Endothelial cell of umbilical vein (primary cell): ENCODE results near the gene AKR1C2. TPM values are rescaled to one million over a fixed set of nuclear protein-coding genes. Genes with fewer than 3 reads are reported as not detected.

ENCODE experiments used
- BruUV-seq: library from RNA; stranded (reverse); fragments of 400-500 nt; replicated peaks from 2 replicates; lab custom pipeline; 2021; lab: Mats Ljungman, UMichigan
- CTCF ChIA-PET: fragments of 300-600, 350-600 bp; sonication (Branson Sonifier 250); formaldehyde crosslinking; loops from one replicate; lab custom pipeline; 2021; ENCODE audit warnings: antibody characterized with exemption, inconsistent platforms; lab: Charles Lee
- POLR2A ChIA-PET: fragments of 300-600, 350-600 bp; sonication (Branson Sonifier 250); formaldehyde crosslinking; loops from one replicate; lab custom pipeline; 2021; ENCODE audit warnings: antibody characterized with exemption, inconsistent platforms; lab: Charles Lee
- DNase-seq: peaks from one replicate; pipeline ENCODE4 v3.0.0-alpha.2; 2011; ENCODE audit warnings: low read depth, low spot score
- FAIRE-seq: peaks from 2 replicates; lab custom pipeline; 2011; peaks lifted over from hg19 to GRCh38; lab: Jason Lieb, UNC
- H2AFZ ChIP-seq: 2 replicates; pipeline ENCODE4 v1.6.0; 2012; ENCODE audit warnings: low read depth, low read length, control low read depth, inconsistent platforms
- H3K27ac ChIP-seq: 2 replicates; pipeline ENCODE4 v1.5.1; 2011; ENCODE audit warnings: low read depth, mild to moderate bottlenecking, control low read depth, low read length, moderate library complexity; ENCODE audit not compliant: insufficient read depth
- H3K27me3 ChIP-seq, 2 experiments: 2 replicates each; pipeline versions ENCODE4 v1.6.0 to v1.6.1; 2011; ENCODE audit warnings: low read length in 2 of 2, mixed read lengths in 1 of 2; ENCODE audit not compliant: control insufficient read depth in 2 of 2, insufficient read depth in 2 of 2
- H3K36me3 ChIP-seq, 2 experiments: 2 replicates in 1 of 2; 3 replicates in 1 of 2; pipeline ENCODE4 v1.5.1; 2011; ENCODE audit warnings: low read length in 2 of 2, mild to moderate bottlenecking in 1 of 2, moderate library complexity in 1 of 2; ENCODE audit not compliant: control insufficient read depth in 2 of 2, insufficient read depth in 2 of 2; ENCODE audit errors: extremely low read depth in 1 of 2
- H3K4me1 ChIP-seq: 3 replicates; pipeline ENCODE4 v1.5.1; 2011; ENCODE audit warnings: mild to moderate bottlenecking, low read length; ENCODE audit not compliant: control insufficient read depth, insufficient read depth; ENCODE audit errors: extremely low read depth
- H3K4me2 ChIP-seq: 2 replicates; pipeline ENCODE4 v1.6.1; 2011; ENCODE audit warnings: low read length, control low read depth, mixed read lengths; ENCODE audit not compliant: insufficient read depth
- H3K4me3 ChIP-seq, 3 experiments: fragments of 200-600 bp in 1 of 3; sonication (generic), shearing (Covaris generic) in 1 of 3; replicated peaks in 1 of 3; 2 replicates each; pipeline ENCODE4 v1.5.1; 2011 to 2016; ENCODE audit warnings: control low read depth in 3 of 3, low read length in 3 of 3, mild to moderate bottlenecking in 2 of 3, inconsistent platforms in 1 of 3, low read depth in 1 of 3, moderate library complexity in 1 of 3; ENCODE audit not compliant: insufficient read depth in 1 of 3
- H3K79me2 ChIP-seq: 2 replicates; pipeline ENCODE4 v1.6.0; 2012; ENCODE audit warnings: low read length, inconsistent platforms; ENCODE audit not compliant: control insufficient read depth, insufficient read depth
- H3K9ac ChIP-seq: replicated peaks from 2 replicates; pipeline ENCODE3; 2011; ENCODE audit warnings: low read length, control low read depth; ENCODE audit not compliant: insufficient read depth; ENCODE audit errors: extremely low read depth
- H3K9me1 ChIP-seq: replicated peaks from 3 replicates; pipeline ENCODE4 v1.6.0; 2011; ENCODE audit warnings: mild to moderate bottlenecking, low read length; ENCODE audit not compliant: control insufficient read depth, insufficient read depth; ENCODE audit errors: extremely low read depth
- H3K9me3 ChIP-seq: replicated peaks from 2 replicates; pipeline ENCODE4 v1.5.1; 2012; ENCODE audit warnings: low read length, inconsistent platforms; ENCODE audit not compliant: control insufficient read depth, insufficient read depth
- H4K20me1 ChIP-seq: replicated peaks from 2 replicates; pipeline ENCODE3; 2011; ENCODE audit warnings: mild to moderate bottlenecking, low read length; ENCODE audit not compliant: control insufficient read depth, insufficient read depth; ENCODE audit errors: extremely low read depth
- EZH2 ChIP-seq: IDR thresholded peaks from 2 replicates; pipeline ENCODE4 v1.6.1; 2012; ENCODE audit warnings: borderline replicate concordance, low read depth, mild to moderate bottlenecking, moderate library complexity, low read length, inconsistent platforms; ENCODE audit not compliant: severe bottlenecking
- FOS ChIP-seq: IDR thresholded peaks from 2 replicates; pipeline ENCODE4 v1.6.1; 2011; ENCODE audit warnings: mild to moderate bottlenecking, low read length, moderate library complexity, borderline replicate concordance; ENCODE audit not compliant: insufficient read depth
- GATA2 ChIP-seq: IDR thresholded peaks from 2 replicates; pipeline ENCODE4 v1.7.0; 2011; ENCODE audit warnings: low read depth, mild to moderate bottlenecking, moderate library complexity, mixed read lengths, low read length; ENCODE audit not compliant: insufficient read length, insufficient read depth
- JUN ChIP-seq: IDR thresholded peaks from 2 replicates; pipeline ENCODE4 v1.6.1; 2011; ENCODE audit warnings: borderline replicate concordance, low read depth; ENCODE audit not compliant: insufficient read length, insufficient read depth
- MYC ChIP-seq: IDR thresholded peaks from one replicate; pipeline ENCODE4 v1.6.1; 2011; ENCODE audit warnings: mild to moderate bottlenecking, low read depth, low read length
- POLR2A ChIP-seq: IDR thresholded peaks from 2 replicates; pipeline ENCODE4 v1.6.1; 2012; ENCODE audit warnings: low read depth, mild to moderate bottlenecking, control low read depth, low read length
- POLR2AphosphoS5 ChIP-seq: IDR thresholded peaks from 2 replicates; pipeline ENCODE4 v1.6.1; 2012; ENCODE audit warnings: low read depth, mild to moderate bottlenecking, control low read depth, low read length, moderate library complexity; ENCODE audit not compliant: insufficient read depth
- dilution Hi-C: fragments of 300-500 bp; cut with MboI; formaldehyde crosslinking; loops from one replicate; pipeline ENCODE4 v1.15.0; 2019; ENCODE audit warnings: low sequenced_read_pairs; ENCODE audit not compliant: extremely low pct_ligation_motif_present
- intact Hi-C: fragments of 100-400 bp; cut with micrococcal nuclease; formaldehyde crosslinking; loops from one replicate; pipeline ENCODE4 v1.10.0; 2022
- polyA plus RNA-seq, 4 experiments: library from polyadenylated mRNA; depleted of rRNA in 3 of 4; stranded (reverse) in 3 of 4; unstranded in 1 of 4; fragments of >200 nt; gene quantifications; 2 replicates each; pipeline versions ENCODE4 v1.2.1 to v1.2.3, GENCODE V29; 2011 to 2012; ENCODE audit warnings: missing spikeins in 1 of 4
- total RNA-seq: library from RNA; stranded (reverse); gene quantifications from 2 replicates; pipeline ENCODE4 v1.2.3, GENCODE V29; 2021
- TF ChIP-seq, protein P1 (sequence below), 2 donors: IDR thresholded peaks; 1 replicate in 1 of 2; 2 replicates in 1 of 2; pipeline ENCODE4 v1.5.1; 2011; ENCODE audit warnings: low read length in 2 of 2, mild to moderate bottlenecking in 2 of 2, moderate library complexity in 2 of 2, control low read depth in 1 of 2, inconsistent platforms in 1 of 2, low read depth in 1 of 2; ENCODE audit not compliant: insufficient read depth in 1 of 2; ENCODE audit errors: extremely low read depth in 1 of 2
- TF ChIP-seq, protein P2 (sequence below): IDR thresholded peaks from 2 replicates; pipeline ENCODE4 v1.6.1; 2011; ENCODE audit not compliant: insufficient read depth, insufficient read length

AKR1C2 gene
- total and polyA plus RNA-seq, 2 donors (not counting 3 experiments of a cell fraction or from before 2014, with no cell fraction given) = 0.84 to 1.7 TPM

- CTCF ChIA-PET = no interaction called here
- dilution Hi-C loops = no loop called here
Measured at GRCh38 chr10:5041471-5042023, 37.9 kb upstream of the AKR1C2 start.

DNA sequence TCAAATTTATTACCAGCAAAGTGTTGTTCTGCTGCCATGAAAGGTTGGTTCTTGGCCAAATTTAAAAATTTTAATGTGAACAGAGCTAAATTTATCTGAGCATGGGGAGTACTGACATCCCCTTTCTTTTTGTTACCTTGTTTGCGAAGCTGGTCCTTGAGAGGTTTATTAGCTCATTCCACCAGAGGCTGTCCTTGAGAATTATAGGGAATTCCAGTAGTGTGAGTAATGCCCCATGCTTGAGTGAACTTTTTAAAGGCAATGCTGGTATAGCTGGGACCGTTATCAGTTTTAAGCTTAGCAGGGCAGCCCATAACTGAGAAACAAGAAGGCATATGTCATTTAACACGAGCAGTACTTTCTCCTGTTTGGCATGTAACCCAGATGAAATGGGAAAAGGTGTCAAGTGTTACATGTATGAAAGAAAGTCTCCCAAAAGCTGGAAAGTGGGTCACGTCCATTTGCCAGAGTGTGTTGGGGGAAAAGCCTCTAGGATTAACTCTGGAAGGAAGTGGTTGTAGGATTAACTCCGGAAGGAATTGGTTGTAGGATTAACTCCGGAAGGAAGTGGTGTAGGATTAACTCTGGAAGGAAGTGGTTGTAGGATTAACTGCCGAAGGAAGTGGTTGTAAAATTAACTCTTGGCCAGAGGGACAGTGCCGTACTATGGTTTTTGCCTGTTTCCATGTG is 37.3 kb upstream of the AKR1C2 start:
- no TSS peak for BruUV-seq
- Histone ChIP-seq H4K20me1 (no peaks in the 10 kb centered on the region), H3K27me3 (no peaks in the 10 kb centered on the region), H3K36me3 (no peaks in the 10 kb centered on the region), H3K4me1 (no peaks in the 10 kb centered on the region), H3K4me3 (no peak overlapping the region), H3K79me2 (no peaks in the 10 kb centered on the region), H3K9me3 (no peaks in the 10 kb centered on the region), H3K4me2 (no peak overlapping the region), H2AFZ (no peak overlapping the region), H3K9ac (no peak overlapping the region), H3K9me1 (no peaks in the 10 kb centered on the region), H3K27ac (no peak overlapping the region)
- dilution Hi-C loops = no loop called here
- POLR2A ChIA-PET = interaction anchor here (0.5 kb wide), 1 partner anchor 387 kb away, joined by 8 read pairs; no protein-coding TSS in a partner anchor
- DNase-seq (no peak), FAIRE-seq (no peak)
- CTCF ChIA-PET = no interaction called here
- TF ChIP-seq POLR2A = no peak
- no peak for TF ChIP-seq JUN
- TF ChIP-seq MYC = no peak
- no peak for TF ChIP-seq FOS
- no peak for TF ChIP-seq POLR2AphosphoS5
- TF ChIP-seq EZH2 = no peak
- no peak for TF ChIP-seq GATA2
- TF ChIP-seq, protein P1, sequence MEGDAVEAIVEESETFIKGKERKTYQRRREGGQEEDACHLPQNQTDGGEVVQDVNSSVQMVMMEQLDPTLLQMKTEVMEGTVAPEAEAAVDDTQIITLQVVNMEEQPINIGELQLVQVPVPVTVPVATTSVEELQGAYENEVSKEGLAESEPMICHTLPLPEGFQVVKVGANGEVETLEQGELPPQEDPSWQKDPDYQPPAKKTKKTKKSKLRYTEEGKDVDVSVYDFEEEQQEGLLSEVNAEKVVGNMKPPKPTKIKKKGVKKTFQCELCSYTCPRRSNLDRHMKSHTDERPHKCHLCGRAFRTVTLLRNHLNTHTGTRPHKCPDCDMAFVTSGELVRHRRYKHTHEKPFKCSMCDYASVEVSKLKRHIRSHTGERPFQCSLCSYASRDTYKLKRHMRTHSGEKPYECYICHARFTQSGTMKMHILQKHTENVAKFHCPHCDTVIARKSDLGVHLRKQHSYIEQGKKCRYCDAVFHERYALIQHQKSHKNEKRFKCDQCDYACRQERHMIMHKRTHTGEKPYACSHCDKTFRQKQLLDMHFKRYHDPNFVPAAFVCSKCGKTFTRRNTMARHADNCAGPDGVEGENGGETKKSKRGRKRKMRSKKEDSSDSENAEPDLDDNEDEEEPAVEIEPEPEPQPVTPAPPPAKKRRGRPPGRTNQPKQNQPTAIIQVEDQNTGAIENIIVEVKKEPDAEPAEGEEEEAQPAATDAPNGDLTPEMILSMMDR (IDR thresholded peaks at IDR 0.05; ENCODE audit: extremely low read depth in 1 of 2, insufficient read depth in 1 of 2, low read depth in 1 of 2, low read length in 2 of 2) = no peak
- TF ChIP-seq, protein P2, sequence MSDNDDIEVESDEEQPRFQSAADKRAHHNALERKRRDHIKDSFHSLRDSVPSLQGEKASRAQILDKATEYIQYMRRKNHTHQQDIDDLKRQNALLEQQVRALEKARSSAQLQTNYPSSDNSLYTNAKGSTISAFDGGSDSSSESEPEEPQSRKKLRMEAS = no peak
- intact Hi-C loops = no loop called here

More at GRCh38 chr10:5041471-5042023, 37.9 kb upstream of the AKR1C2 start:
- DNase-seq = no peak
- H3K4me1 ChIP-seq = no peaks in the 10 kb centered on the region
- no peaks in the 10 kb centered on the region for H3K27me3 ChIP-seq
- no peak overlapping the region for H3K9ac ChIP-seq
- H2AFZ ChIP-seq = no peak overlapping the region
- H3K27ac ChIP-seq = no peak overlapping the region
- no peak for TF ChIP-seq FOS
- TF ChIP-seq, protein P1 (IDR thresholded peaks at IDR 0.05; ENCODE audit: extremely low read depth in 1 of 2, insufficient read depth in 1 of 2, low read depth in 1 of 2, low read length in 2 of 2) = no peak
- FAIRE-seq = no peak
- no peak overlapping the region for H3K4me2 ChIP-seq
- no peaks in the 10 kb centered on the region for H3K9me1 ChIP-seq
- no peak overlapping the region for H3K4me3 ChIP-seq
- H3K79me2 ChIP-seq = no peaks in the 10 kb centered on the region
- POLR2A ChIA-PET = interaction anchor here (0.5 kb wide), 1 partner anchor 387 kb away, joined by 8 read pairs; no protein-coding TSS in a partner anchor
- H3K9me3 ChIP-seq = no peaks in the 10 kb centered on the region
- intact Hi-C loops = no loop called here
- no peaks in the 10 kb centered on the region for H3K36me3 ChIP-seq
- no TSS peak for BruUV-seq
- no peaks in the 10 kb centered on the region for H4K20me1 ChIP-seq
